AG20443 (cell line): Measurements from ENCODE around the gene SH3RF3.

ENCODE experiments used
- DNase-seq: peaks from one replicate; pipeline ENCODE4 v3.0.0; 2012; ENCODE audit warnings: low spot score, mixed read lengths

The SH3RF3 gene

DNA sequence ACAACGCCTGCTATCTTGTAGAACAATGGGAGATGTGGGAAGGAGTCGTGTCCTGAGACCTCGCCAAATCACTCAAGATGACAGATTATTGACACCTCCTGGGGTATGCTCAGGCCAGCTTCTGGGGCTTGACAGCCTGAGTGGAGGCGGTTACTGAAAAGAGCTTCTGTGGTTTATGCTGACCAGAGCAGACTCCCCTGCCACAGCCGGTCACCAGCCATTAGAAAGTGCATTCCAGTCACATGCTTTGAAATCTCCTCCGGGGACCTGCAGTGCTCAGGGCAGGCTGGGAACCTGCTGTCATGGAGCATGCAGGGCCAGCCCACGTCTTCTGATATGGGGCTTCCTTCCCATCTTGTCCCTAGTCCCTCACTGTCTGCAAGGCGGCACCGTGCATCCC, 268.9 kb downstream of the SH3RF3 start:
- DNase-seq, result no peak

DNA sequence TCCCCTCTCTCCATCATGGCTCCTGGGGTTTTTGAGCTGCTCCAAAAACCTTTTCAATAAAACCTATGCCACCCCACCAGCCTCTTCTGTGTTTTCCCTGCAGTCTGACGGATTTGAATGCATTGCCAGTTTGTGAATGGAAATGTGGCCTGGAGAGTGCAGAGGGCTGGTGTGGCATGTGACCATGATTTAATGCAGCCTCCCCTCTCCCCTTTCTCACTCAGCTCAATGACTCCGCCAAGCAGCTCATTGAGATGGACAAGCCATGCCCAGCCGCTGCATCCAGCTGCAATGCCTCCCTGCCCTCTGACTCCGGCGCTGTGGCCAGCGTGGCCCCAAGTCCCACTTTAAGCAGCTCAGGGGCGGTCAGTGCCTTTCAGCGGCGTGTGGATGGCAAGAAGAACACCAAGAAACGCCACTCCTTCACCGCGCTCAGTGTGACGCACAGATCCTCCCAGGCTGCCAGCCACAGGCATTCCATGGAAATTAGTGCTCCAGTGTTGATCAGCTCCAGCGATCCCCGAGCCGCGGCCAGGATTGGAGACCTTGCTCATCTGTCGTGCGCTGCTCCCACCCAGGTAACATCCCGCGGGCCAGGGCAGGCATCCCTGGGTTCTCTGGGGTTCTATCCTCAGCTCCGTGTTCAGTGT, 269.5 kb downstream of the SH3RF3 start:
- DNase-seq, result no peak

DNA sequence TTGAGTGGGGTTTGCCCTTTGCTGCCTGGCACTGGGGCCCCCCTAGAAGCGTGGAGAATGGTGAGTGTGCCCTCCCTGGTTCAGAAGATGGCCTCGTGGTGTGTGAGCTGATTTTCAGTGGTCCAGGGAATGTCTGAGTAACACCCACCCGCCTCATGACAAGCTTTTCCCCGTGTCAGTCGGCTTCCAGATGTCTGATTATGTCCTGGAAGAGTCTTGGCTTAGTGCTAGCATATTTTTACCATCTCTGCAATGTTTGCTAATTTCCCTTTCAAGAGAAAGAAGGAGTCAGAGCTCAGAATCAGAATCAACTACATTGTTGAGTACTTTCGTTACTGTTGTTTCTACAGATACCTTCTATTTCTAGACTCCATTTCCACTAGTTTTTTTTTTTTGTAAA, 270.1 kb downstream of the SH3RF3 start:
- DNase-seq, result no peak

DNA sequence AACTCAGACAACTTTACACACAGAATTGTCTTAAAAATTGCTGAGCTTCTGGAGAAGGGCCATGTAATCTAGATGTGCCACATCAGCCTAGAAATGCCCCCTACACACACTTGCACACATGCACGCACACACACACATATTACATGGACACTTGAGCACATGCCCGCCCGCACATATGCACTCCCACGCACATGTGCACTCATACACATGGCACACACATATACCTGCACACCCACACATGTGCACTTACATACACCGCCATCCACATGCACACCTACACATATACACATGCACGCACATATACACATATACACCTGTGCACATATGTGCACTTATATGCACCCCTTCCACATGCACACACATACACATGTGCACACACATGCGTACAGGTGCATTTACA, 271.1 kb downstream of the SH3RF3 start:
- no peak for DNase-seq

DNA sequence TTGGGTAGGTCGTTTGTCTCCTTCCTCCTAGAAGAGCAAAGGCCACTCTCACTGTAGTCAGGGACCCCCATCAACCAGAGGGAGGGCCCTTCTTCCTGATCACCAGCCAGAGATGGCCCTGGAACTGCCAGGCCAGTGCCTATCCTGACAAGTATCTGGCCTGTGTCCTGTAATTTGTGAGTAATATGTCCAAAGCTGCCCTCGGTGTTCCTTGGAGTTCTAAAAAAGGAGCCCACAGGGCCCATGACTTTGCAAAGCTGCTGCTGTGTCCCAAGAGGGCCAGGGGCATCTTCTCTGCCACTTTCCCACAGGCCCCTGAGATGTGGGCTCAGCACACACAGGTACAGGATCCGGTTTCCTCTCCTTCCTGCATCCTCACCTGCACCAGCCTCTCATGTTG, 272.4 kb downstream of the SH3RF3 start:
- DNase-seq, result no peak

DNA sequence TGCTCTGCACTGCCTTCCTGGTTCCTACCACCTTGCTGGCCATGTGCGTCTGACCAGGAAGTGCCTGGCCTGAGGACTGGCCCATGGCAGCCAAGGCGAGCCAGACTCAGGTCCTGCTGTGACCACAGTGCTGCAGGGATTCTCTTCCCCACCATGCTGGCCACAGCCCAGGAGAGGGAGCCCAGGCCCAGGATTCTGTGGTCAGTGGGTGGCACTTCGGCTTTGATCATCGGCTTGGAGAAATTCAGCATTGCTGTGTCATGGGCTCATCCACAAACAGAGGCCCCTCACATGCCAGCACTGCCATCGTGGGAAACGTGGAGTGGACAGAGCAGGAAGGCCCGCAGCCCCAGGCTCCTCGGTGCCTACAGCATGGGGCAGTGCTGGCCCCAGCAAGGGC, 273.2 kb downstream of the SH3RF3 start:
- DNase-seq, result no peak

DNA sequence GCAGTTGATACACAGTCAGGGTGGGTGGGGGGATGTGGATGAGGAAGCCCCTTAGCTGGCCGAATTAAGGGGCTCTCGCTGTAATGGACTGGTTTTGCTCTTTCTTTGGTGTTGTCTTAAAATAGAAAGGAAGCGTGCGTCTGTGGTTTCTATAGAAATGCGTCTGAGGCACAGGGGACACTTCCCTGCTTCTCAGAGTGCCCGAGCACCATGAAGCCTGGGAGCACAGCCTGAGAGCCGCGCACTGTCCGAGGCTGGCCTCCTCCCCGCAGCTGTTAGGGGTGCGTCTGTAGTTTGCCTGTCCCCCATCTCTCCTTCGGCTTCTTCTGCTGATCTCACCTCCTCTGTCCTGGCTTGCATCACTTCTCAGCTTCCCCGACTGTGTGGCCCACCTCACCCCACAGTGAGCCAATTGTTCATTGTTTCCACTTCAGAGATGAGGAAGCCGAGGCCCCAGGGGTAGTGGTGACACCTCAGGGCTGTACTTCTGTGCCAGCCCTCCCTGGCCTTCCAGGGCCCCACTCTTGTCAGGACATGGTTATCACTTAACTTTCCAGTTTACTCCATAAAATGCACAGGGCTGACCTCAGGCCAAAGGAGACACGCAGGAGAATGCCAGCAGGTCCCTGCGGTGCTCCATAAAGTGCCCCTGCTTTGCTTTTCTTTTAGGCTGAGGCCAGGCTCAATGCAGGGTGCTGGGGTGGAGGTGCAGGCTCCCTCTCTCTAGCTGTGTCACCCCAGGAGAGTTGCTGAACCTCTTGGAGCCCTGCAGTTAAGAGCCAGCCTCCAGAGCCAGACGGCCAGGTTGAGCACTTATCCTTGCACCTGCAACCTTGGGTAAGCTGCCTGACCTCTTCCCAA, 274.2 kb downstream of the SH3RF3 start:
- no peak for DNase-seq

DNA sequence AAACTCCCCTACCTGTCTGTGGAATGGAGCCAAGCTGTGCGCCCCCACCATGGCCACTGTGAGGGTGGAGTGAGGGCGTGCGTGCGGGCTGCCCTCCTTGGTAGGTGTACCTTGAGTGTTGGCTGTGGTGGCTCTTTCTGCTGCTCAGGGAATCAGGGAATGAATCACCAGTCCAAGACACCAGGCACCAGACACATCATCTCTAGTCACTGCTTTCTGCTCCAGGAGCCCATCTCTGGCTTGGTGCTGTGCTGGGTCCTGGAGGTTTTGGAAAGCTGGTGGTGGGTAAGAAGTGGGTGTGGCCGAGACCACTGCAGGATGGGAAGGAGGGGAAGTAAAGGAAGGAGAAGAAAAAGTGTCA, 274.8 kb downstream of the SH3RF3 start:
- peak; percentile 30 for DNase-seq

DNA sequence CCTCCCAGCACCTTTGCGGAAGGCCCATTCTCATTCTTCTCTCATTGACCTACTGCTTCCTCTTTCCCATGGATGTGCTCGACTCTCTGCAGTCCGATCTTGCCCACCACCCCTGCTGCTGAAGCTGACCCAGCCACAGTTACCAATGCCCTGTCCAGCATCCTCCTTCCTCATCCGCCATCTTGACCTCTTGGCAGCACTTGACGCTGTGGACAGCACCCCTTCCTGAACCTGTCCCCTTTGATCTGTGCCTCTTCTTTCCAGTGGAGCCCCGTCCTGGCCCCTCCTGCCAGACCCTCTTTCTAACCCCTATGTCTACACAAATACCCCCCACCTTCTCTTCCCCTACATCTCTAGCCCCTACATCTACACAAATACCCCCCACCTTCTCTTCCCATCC, 275.7 kb downstream of the SH3RF3 start:
- no peak for DNase-seq

DNA sequence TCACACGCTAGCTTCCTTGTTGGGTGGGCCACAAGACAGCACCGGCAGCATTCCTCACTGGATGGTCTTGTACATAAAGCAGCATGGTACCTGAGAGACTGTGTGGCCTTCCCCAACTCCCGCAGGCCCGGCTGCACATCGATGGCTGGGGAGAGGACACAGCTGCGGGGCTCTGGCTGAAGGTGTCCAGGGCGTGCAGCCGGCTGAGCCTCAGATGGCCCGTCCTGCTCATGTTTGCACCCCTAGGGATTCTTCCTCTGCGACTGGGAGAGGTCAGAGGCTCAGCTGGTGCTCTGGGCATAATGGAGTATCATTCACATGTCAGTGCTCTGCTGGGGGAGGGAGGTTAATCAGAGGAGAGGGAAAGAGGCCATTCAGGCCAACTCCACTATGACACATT, 276.9 kb downstream of the SH3RF3 start:
- no peak for DNase-seq

DNA sequence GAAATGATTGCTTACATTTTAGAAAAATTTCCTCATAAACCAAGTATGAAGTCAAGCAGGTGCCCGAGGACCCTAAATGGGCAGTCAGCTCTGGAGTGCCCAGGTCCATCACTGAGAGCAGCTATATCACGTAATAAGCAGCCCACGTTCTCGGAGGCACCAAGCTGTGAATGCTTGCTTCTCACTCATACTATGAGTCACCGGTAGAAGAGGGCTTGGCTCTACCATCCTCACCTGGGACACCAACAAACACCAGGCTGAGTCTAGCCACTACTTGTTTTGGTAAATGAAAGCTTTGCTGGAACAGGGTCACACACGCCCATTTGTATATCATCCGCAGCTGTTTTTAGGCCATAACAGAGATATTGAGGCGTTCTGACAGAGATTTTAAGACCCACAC, 277.3 kb downstream of the SH3RF3 start:
- DNase-seq, result no peak

DNA sequence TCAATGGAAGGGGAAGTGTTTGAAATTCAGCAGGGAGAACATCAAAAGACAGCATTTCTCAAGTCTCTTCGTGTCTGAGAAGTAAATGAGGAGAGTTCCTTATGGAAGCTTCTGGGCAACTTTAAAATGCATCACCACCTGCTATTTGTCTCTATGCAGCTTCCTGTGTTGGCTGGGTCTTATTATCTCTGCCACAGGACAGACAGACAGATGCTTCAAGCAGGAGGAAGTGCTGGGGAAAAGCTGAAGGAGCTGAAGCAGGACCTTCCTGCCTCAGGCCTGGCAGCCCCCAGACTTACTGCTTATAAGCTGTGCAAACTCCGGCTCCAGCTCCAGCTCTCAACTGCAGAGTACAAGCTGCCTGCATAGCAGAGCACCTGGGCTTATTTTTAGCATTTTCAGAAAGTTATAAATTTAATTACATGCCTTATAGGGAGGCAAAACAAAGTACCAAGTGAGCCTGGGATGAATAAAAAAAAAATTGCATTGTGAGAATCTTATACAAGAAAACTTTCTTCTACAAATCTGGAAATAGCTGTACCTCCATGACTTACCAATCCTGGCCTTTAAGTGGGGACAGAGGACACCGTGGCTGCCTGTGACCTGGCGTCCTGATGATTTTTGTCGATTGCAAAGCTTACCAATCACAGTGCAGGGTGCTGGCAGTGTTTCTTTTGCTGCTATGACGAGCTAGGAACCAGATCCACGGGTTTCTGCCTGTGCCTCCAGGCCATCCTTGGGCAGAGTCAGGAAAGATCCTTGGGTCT, 278.5 kb downstream of the SH3RF3 start:
- DNase-seq, result no peak

DNA sequence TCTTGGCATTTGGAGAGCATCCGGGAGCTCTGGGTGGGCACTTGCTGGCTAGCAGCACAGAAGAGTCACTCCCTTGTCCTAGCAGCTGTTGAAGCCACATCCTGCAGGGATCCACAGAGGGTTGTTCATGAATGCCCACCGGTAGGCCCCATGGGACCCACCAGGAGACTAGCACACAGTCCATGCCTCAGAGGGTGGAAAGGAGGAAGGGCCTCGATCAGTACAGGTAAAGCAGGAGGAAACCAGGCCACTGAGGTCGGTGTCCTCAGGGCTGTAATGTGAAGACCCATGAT, 279.0 kb downstream of the SH3RF3 start:
- no peak for DNase-seq

DNA sequence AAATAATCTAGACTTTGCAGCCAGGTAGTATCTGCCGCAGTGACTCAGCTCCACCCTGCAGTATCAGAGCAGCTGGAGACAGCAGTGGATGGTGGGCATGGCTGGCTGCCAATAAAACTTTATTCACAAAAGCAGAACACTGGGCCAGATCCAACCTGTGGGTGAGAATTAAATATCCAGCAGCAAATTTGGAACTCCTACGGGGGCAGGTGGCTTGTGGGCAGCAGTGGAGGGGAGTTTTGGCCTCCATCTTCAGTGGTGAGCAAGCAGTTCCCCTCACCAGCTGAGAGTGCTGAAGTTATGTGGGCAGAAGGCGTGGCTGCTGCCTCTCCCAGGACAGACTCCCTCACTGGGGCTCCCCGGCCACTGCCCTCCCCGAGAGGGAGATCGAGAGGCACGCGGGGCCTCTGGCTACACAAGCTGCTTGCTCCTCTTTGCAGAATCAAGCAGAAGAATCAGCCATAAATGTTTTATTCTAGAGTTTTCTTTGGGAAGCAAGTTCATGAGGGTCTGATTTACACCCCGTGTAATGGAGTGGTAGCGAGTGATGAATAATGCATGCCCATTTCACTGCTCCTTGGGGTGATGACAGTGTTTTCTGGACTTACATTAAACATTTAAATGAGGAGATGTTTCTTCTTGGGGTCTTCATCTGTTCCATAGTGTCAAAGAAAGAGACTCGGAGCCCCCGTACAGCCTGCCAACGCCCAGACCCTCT, 280.5 kb downstream of the SH3RF3 start:
- no peak for DNase-seq

DNA sequence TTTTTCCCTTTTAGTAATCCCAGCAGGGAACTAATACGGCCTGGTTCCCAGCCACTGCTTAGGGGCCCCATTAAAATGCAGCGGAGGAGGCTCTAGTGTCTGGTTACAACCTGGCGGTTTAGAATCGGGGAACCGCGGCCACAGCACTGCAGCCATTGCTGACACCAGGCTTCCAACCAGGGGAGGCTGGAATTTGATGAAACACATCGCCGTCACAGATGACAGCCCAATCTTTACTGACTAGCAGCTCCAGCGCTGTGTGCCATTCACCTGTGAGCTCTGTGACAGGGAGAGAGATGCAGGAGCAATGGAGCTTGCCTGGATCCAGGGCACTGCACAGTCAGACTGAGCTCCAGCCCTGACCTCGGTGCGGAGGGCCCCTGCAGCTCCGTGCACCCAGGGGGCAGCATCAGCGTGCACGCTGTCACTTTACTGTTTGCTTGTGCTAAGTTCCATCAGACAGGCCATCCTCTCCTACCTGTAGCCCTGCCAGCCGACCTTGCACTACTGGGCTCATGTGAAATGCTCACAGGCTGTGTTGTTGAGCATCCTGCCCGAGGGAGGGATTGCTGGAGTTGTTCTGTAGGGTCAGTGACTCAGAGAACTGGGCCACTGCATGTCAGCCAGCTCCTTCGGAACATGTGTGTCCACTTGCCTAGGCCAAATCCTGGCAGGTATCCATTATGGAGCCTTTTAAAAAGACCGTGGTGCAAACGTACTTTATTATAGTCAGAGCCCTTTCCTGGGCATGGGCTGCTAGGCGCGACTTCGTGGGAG, 281.2 kb downstream of the SH3RF3 start:
- DNase-seq, result peak; percentile 69

DNA sequence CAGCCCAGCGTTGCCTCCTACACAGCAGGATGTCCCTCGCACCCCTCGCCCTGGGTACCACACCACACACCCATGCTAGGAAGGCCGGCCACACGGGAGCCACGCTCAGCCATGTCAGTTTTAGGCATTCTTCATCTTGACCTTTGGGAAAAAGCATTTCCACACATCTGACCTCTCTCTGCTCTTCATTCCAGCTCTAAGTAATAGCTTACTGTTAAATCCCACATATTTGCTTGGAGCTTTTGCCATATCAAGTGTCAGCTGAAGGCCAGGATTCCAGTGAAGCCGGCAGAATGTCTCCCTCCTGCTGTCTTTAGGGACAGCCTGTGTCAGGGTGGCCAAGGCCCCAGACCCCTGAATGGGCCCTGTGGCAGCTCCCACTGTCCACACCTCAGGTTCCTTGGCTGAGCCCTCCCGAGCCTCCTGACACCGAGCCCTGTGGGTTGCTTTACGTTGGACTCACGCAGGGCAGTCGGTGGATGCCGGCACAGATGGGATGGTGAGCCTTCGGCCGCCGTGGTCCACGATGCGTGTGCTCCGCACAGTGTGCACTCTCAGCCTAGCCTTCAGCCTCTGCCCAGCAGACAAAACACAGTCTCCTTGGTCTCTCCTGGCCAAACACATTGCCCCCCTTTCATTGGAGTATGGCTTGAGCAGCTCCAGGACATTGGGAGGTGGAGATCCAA, 282.8 kb downstream of the SH3RF3 start:
- DNase-seq, result no peak

DNA sequence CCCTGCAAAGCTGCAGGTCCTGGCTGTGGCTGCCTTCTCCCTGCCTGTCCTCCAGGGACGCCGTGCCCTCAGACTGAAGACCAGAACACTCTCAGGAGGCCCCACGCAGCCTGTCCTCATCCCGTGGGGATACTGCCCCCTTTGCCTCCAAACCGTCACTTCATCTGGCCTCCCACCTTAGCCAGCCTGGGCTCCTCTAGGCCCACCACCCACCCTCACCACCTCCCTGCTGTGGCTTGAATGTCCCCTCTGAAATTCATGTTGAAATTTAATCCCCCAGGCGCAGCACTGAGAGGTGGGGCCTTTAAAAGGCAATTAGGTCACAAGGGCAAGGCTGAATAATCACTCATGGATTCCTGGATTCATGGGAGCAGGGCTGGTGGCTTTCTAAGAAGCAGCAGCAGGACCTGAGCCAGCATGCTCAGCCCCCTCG, 286.6 kb downstream of the SH3RF3 start:
- DNase-seq, result no peak

DNA sequence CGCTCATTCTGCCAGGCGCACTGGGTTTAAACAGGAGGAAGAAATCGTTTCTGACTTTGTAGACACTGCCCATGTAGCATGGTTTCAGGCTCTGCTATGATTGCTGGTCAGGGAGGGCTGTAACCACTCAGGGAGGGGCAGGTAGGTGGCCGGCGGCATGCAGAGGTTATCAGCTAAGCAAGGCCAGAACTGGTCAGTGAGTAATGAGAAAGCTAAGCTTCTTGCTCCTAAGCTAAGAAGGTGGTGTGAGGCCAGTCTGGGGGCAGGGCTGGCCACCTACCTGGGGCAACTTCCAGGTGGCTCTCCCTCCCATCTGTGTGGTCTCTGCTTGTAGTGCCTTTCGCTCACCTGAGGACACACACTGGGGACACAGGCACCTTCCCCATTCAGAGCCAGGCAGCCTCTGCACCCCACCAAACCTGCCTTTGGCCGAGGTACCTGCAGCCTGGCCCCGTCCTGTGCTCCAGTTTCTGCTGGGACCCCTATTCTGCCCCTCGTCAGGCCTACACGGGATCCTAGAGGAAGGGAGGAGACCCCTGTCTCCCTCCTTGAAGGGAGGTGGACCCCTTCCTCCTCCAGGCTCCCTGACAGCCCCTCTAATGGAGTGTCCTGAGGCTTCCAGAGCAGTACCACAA, 288.8 kb downstream of the SH3RF3 start:
- DNase-seq, result no peak

DNA sequence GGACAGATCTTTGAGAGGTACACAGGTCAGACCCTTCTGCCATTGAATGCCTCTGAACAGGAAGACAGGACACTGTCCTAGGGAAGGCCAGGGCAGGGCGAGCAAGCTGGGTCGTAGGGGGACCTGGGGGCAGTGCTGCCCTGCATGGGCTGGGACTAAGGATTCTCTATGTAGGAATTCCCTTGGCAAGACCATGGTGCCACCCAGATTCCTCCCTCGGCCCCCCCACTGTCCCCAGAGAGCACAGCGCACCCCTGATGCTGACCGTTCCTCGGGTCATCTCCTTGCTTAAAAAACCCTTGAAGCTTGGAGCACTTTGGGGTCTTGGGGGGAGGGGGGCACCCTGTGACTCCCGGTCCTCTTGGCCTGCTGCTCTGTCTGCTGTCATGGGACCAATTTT, 289.7 kb downstream of the SH3RF3 start:
- no peak for DNase-seq

DNA sequence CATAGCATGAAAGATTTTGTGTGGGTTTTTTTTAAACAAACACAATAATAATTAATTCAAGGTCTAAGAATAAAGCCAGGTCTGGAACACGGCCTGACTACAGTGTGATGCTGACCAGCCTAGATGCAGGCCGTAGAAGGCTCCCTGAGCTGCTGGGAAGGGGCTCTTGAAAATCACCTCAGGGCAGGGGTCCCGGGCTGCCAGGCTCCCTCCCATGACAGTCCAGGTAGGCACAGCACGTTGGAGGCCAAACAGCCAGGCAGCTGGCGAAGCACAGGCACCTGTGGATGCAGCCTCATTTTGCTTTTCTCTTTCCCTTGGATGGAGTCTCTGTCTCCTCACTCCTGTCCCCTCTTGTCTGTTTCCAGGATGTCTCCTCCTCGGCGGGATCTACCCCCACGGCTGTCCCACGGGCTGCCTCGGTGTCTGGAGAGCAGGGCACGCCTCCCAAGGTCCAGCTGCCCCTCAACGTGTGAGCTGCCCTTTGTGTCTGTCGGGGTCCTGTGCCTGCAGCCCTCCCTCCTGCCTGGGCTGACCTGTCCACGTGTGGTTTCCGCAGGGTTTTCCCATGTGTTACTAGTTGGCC, 290.3 kb downstream of the SH3RF3 start:
- DNase-seq, result no peak
